HepG2 (cell line): ENCODE measurements around the gene SLC38A1. TPM values are rescaled to one million over a fixed set of nuclear protein-coding genes. Genes with fewer than 3 reads are reported as not detected.

Experiments used
- BRCA1 ChIP-seq: sonication (generic); formaldehyde crosslinking; IDR thresholded peaks from 2 replicates; pipeline ENCODE4 v1.4.0; 2020; ENCODE audit warnings: missing genetic modification reagents
- CBX5 ChIP-seq: sonication (generic); formaldehyde crosslinking; IDR thresholded peaks from 2 replicates; pipeline ENCODE4 v1.4.0; 2020; ENCODE audit warnings: missing genetic modification reagents, borderline replicate concordance
- DMAP1 ChIP-seq: IDR thresholded peaks from 2 replicates; pipeline ENCODE4 v1.6.1; 2016
- ERF ChIP-seq: IDR thresholded peaks from 2 replicates; pipeline ENCODE4 v1.6.1; 2018; ENCODE audit warnings: missing biosample characterization, missing genetic modification reagents
- GZF1 ChIP-seq: sonication (generic); formaldehyde crosslinking; IDR thresholded peaks from 2 replicates; pipeline ENCODE4 v1.5.1; 2020; ENCODE audit warnings: mild to moderate bottlenecking, missing genetic modification reagents
- HOXA9 ChIP-seq: sonication (generic); formaldehyde crosslinking; IDR thresholded peaks from 2 replicates; pipeline ENCODE4 v1.8.1; 2022; ENCODE audit warnings: missing genetic modification reagents, mild to moderate bottlenecking, moderate library complexity, borderline replicate concordance
- MXI1 ChIP-seq: IDR thresholded peaks from 3 replicates; pipeline ENCODE4 v1.6.1; 2012; ENCODE audit warnings: low read depth, low read length, inconsistent platforms, borderline replicate concordance
- NFE2 ChIP-seq: sonication (generic); formaldehyde crosslinking; IDR thresholded peaks from 2 replicates; pipeline ENCODE4 v1.4.0; 2020; ENCODE audit warnings: missing genetic modification reagents
- NR2F1 ChIP-seq, 2 experiments: fragments of 450-650 bp in 1 of 2; formaldehyde crosslinking in 1 of 2; IDR thresholded peaks; 2 replicates each; pipeline versions ENCODE4 v1.5.0 to v1.6.1; 2016 to 2020; ENCODE audit warnings: mild to moderate bottlenecking in 1 of 2, missing compliant biosample characterization in 1 of 2, missing genetic modification reagents in 1 of 2, moderate library complexity in 1 of 2
- PTBP1 ChIP-seq: fragments of 200-400 bp; formaldehyde crosslinking; IDR thresholded peaks from 2 replicates; pipeline ENCODE4 v1.6.1; 2018; ENCODE audit warnings: low read length, low read depth; ENCODE audit not compliant: poor library complexity, severe bottlenecking
- RELA ChIP-seq: sonication (generic); formaldehyde crosslinking; IDR thresholded peaks from 2 replicates; pipeline ENCODE4 v1.4.0; 2020; ENCODE audit warnings: missing genetic modification reagents
- REXO4 ChIP-seq: sonication (generic); formaldehyde crosslinking; IDR thresholded peaks from 2 replicates; pipeline ENCODE4 v1.8.0; 2022; ENCODE audit warnings: missing genetic modification reagents, mild to moderate bottlenecking, borderline replicate concordance
- SATB2 ChIP-seq: sonication (generic); formaldehyde crosslinking; IDR thresholded peaks from 2 replicates; pipeline ENCODE4 v1.5.0; 2020; ENCODE audit warnings: missing genetic modification reagents
- SPEN ChIP-seq: sonication (generic); formaldehyde crosslinking; IDR thresholded peaks from 2 replicates; pipeline ENCODE4 v1.5.1; 2020; ENCODE audit warnings: low read depth, mild to moderate bottlenecking, missing genetic modification reagents
- ZNF138 ChIP-seq: sonication (generic); formaldehyde crosslinking; IDR thresholded peaks from 2 replicates; pipeline ENCODE4 v1.5.0; 2020; ENCODE audit warnings: mild to moderate bottlenecking, low read depth, missing genetic modification reagents
- ZNF510 ChIP-seq: sonication (generic); formaldehyde crosslinking; IDR thresholded peaks from 2 replicates; pipeline ENCODE4 v1.4.0; 2020; ENCODE audit warnings: low read depth, mild to moderate bottlenecking, missing genetic modification reagents
- ZNF563 ChIP-seq: sonication (generic); formaldehyde crosslinking; IDR thresholded peaks from 2 replicates; pipeline ENCODE4 v1.8.0; 2022; ENCODE audit warnings: mild to moderate bottlenecking, moderate library complexity, missing genetic modification reagents
- ZNF572 ChIP-seq: sonication (generic); formaldehyde crosslinking; IDR thresholded peaks from 2 replicates; pipeline ENCODE4 v1.5.1; 2020; ENCODE audit warnings: mild to moderate bottlenecking, missing genetic modification reagents
- ZNF576 ChIP-seq: sonication (generic); formaldehyde crosslinking; IDR thresholded peaks from 2 replicates; pipeline ENCODE4 v1.4.0; 2020; ENCODE audit warnings: mild to moderate bottlenecking, missing genetic modification reagents
- polyA plus RNA-seq, 8 experiments: library from polyadenylated mRNA; depleted of rRNA in 3 of 8; stranded (reverse) in 7 of 8; unstranded in 1 of 8; fragments of >200 nt; fragmentation: Illumina TruSeq in 4 of 8; extraction: Trizol in 4 of 8; gene quantifications; 2 replicates each; pipeline versions ENCODE4 v1.2.1 to v1.2.3, GENCODE V29; 2011 to 2016; ENCODE audit warnings: low read depth in 4 of 8, missing spikeins in 1 of 8, mixed read lengths in 1 of 8; ENCODE audit not compliant: insufficient read depth in 1 of 8
- total RNA-seq, 5 experiments: library from RNA; depleted of rRNA; stranded (reverse); fragments of >200 nt; fragmentation: Illumina TruSeq; extraction: Trizol; gene quantifications; 2 replicates each; pipeline ENCODE4 v1.2.3, GENCODE V29; 2016; ENCODE audit warnings: low read depth in 1 of 5
- TF ChIP-seq, protein P1 (sequence below): sonication (generic); formaldehyde crosslinking; IDR thresholded peaks from 2 replicates; pipeline ENCODE4 v1.8.0; 2022; ENCODE audit warnings: missing genetic modification reagents, mild to moderate bottlenecking, borderline replicate concordance
- TF ChIP-seq, protein P2 (sequence below): sonication (generic); formaldehyde crosslinking; IDR thresholded peaks from 2 replicates; pipeline ENCODE4 v1.5.1; 2020; ENCODE audit warnings: mild to moderate bottlenecking, missing genetic modification reagents, borderline replicate concordance

The SLC38A1 gene
- total and polyA plus RNA-seq, 2 of the 13 experiments (the other 11 are each of a cell fraction or from before 2014, with no cell fraction given): 47.0 to 50.6 TPM

DNA sequence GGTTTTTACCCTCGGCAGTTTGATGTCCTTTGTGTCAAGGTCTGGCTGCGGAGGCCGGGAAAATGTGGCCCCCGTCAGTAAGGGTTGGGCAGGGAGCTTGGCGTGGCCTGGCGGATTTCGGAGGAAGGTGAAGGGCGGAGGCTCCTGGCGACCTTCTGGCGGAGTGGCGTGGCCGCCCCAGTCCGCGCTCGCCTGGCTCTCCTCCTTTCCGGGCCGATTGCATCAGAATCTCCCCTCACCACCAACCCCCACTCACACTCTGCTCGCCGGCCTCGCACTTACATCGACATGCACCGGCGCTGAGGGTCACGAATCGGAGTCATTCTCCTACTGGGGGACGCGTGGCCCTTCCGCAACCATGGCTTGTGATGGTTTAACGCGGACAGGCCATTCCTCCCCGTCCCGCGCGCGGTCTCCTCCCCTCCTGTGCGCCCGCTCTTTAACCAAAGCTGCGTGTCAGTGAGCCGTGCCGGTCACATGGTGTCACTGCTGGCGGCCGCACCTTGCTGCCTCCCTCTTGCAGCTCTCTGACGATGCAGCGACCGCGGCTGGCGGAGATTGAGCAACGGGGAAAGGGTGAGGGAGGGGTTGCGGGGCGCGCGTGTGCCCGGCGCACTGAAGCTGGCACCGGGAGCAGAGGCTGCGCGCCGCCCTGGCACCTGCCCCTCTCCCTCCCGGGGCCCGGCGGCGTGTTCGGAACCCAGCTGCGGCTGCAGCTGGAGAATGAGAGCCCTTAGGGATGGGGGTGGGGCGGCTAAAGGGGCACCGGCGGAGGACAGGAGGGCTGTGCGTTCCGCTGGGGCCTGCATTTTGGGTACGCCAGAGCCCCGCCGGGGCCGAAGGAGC lies at the start of gene SLC38A1 (continued):
- peak; percentile 70 for TF ChIP-seq PTBP1
- peak; percentile 78; the same call in 1 of the 2 replicates for TF ChIP-seq HOXA9 (CRISPR knock-in tag)
- no peak for TF ChIP-seq NFE2 (CRISPR knock-in tag)
- peak; percentile 97 for TF ChIP-seq ZNF563 (CRISPR knock-in tag)
- peak; percentile 89 for TF ChIP-seq GZF1 (CRISPR knock-in tag)
- peak; percentile 86; the same call in 1 of the 2 replicates for TF ChIP-seq ZNF138 (CRISPR knock-in tag)
- no peak for TF ChIP-seq ZNF572 (CRISPR knock-in tag)
- peak; percentile 73; the same call in 1 of the 2 replicates for TF ChIP-seq ZNF576
- TF ChIP-seq SATB2: peak; percentile 80
- TF ChIP-seq, protein P1, sequence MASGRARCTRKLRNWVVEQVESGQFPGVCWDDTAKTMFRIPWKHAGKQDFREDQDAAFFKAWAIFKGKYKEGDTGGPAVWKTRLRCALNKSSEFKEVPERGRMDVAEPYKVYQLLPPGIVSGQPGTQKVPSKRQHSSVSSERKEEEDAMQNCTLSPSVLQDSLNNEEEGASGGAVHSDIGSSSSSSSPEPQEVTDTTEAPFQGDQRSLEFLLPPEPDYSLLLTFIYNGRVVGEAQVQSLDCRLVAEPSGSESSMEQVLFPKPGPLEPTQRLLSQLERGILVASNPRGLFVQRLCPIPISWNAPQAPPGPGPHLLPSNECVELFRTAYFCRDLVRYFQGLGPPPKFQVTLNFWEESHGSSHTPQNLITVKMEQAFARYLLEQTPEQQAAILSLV (CRISPR knock-in tag): peak; percentile 90; the same call in 1 of the 2 replicates
- TF ChIP-seq NR2F1 (CRISPR knock-in tag; IDR thresholded peaks at IDR 0.05): no peak
- peak; percentile 97; the same call in 1 of the 2 replicates for TF ChIP-seq ZNF510 (CRISPR knock-in tag)
- no peak for TF ChIP-seq RELA (CRISPR knock-in tag)
- TF ChIP-seq ERF: peak; percentile 77
- TF ChIP-seq CBX5: peak; percentile 88
- TF ChIP-seq DMAP1 (CRISPR knock-in tag): peak; percentile 95
- TF ChIP-seq, protein P2, sequence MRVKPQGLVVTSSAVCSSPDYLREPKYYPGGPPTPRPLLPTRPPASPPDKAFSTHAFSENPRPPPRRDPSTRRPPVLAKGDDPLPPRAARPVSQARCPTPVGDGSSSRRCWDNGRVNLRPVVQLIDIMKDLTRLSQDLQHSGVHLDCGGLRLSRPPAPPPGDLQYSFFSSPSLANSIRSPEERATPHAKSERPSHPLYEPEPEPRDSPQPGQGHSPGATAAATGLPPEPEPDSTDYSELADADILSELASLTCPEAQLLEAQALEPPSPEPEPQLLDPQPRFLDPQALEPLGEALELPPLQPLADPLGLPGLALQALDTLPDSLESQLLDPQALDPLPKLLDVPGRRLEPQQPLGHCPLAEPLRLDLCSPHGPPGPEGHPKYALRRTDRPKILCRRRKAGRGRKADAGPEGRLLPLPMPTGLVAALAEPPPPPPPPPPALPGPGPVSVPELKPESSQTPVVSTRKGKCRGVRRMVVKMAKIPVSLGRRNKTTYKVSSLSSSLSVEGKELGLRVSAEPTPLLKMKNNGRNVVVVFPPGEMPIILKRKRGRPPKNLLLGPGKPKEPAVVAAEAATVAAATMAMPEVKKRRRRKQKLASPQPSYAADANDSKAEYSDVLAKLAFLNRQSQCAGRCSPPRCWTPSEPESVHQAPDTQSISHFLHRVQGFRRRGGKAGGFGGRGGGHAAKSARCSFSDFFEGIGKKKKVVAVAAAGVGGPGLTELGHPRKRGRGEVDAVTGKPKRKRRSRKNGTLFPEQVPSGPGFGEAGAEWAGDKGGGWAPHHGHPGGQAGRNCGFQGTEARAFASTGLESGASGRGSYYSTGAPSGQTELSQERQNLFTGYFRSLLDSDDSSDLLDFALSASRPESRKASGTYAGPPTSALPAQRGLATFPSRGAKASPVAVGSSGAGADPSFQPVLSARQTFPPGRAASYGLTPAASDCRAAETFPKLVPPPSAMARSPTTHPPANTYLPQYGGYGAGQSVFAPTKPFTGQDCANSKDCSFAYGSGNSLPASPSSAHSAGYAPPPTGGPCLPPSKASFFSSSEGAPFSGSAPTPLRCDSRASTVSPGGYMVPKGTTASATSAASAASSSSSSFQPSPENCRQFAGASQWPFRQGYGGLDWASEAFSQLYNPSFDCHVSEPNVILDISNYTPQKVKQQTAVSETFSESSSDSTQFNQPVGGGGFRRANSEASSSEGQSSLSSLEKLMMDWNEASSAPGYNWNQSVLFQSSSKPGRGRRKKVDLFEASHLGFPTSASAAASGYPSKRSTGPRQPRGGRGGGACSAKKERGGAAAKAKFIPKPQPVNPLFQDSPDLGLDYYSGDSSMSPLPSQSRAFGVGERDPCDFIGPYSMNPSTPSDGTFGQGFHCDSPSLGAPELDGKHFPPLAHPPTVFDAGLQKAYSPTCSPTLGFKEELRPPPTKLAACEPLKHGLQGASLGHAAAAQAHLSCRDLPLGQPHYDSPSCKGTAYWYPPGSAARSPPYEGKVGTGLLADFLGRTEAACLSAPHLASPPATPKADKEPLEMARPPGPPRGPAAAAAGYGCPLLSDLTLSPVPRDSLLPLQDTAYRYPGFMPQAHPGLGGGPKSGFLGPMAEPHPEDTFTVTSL: peak; percentile 72
- TF ChIP-seq BRCA1 (CRISPR knock-in tag): no peak
- peak; percentile 80; the same call in 1 of the 2 replicates for TF ChIP-seq SPEN (CRISPR knock-in tag)
- TF ChIP-seq REXO4 (CRISPR knock-in tag): no peak
- TF ChIP-seq MXI1: peak; percentile 64; the same call in 2 of the 3 replicates
